ENCODE measurements around the gene RETREG2. TPM values are rescaled to one million over a fixed set of nuclear protein-coding genes. Genes with fewer than 3 reads are reported as not detected.

Gene RETREG2
- total and polyA plus RNA-seq, 2 of the 4 experiments (the other 2 are of a cell fraction): 45.2 to 51.1 TPM

GRCh38 chr2:219225350-219225749 lies 47.3 kb downstream of the RETREG2 start:
- Histone ChIP-seq H4K8ac (ENCODE audit: low read depth in 2 of 2, low read length in 2 of 2) (no peak overlapping the region), H4K5ac (ENCODE audit: low read depth, low read length) (no peak overlapping the region), H3K4me3 (ENCODE audit: insufficient read depth, low read depth, low read length) (no peak overlapping the region), H2BK5ac (ENCODE audit: low read depth, low read length, poor library complexity, severe bottlenecking) (no peak overlapping the region), H3K27me3 (ENCODE audit: control insufficient read depth, insufficient read depth, low read length) (no peaks in the 10 kb centered on the region), H3K9ac (ENCODE audit: low read depth, low read length) (no peak overlapping the region), H4K20me1 (ENCODE audit: insufficient read depth, low read length) (no peaks in the 10 kb centered on the region; the same call in 1 of the 2 replicates), H2AK5ac (ENCODE audit: low read depth, low read length) (no peak overlapping the region), H3K4me2 (ENCODE audit: low read depth, low read length) (no peak overlapping the region), H3K9me3 (ENCODE audit: control insufficient read depth, insufficient read depth, low read length) (no peaks in the 10 kb centered on the region), H2BK20ac (ENCODE audit: low read depth, low read length) (no peak overlapping the region), H3K4ac (ENCODE audit: low read depth, low read length) (no peak overlapping the region), H3K56ac (ENCODE audit: extremely low read depth, insufficient read depth, low read length) (no peak overlapping the region), H3K36me3 (ENCODE audit: control insufficient read depth, insufficient read depth, low read length) (peaks cover 49% of the 10 kb centered on the region), H3K79me1 (ENCODE audit: low read depth in 1 of 2, low read length in 2 of 2) (peaks cover 28 to 35% of the 10 kb centered on the region in 2 experiments), H3K23ac (ENCODE audit: low read depth, low read length) (no peak overlapping the region), H4K91ac (ENCODE audit: insufficient read depth, low read depth, low read length) (no peak overlapping the region), H2BK120ac (ENCODE audit: low read depth, low read length) (no peak overlapping the region), H3K14ac (replicated peaks; ENCODE audit: low read depth, low read length) (no peak overlapping the region), H3K18ac (ENCODE audit: low read depth, low read length) (no peak overlapping the region), H2BK15ac (ENCODE audit: low read depth, low read length) (no peak overlapping the region), H3K27ac (ENCODE audit: insufficient read depth, low read length) (no peak overlapping the region), H2AFZ (replicated peaks; ENCODE audit: low read length, poor library complexity) (no peak overlapping the region), H3K4me1 (ENCODE audit: control insufficient read depth, insufficient read depth, low read length) (peaks cover 5% of the 10 kb centered on the region), H3K9me1 (ENCODE audit: insufficient read depth, low read length) (peaks cover 8% of the 10 kb centered on the region; the same call in 1 of the 2 replicates), H2AK9ac (replicated peaks; ENCODE audit: low read depth, low read length, poor library complexity) (no peak overlapping the region)
- ATAC-seq (ENCODE audit: low read depth) (no peak), DNase-seq (no peak)
- ChIA-PET POLR2A (ENCODE audit: unreplicated experiment) (no interaction called here), CTCF (no interaction called here)
- dilution Hi-C loops (cut with HindIII; ENCODE audit: low sequenced_read_pairs, unreplicated experiment) (no loop called here), in situ Hi-C loops (cut with MboI; ENCODE audit: low sequenced_read_pairs) (no loop called here), intact Hi-C loops (cut with micrococcal nuclease) (no loop called here)
- TF ChIP-seq MXI1 (IDR thresholded peaks at IDR 0.05; ENCODE audit: borderline replicate concordance, low read depth, low read length) (no peak), NFE2L2 (IDR thresholded peaks at IDR 0.05; ENCODE audit: low read depth, low read length) (no peak), RCOR1 (IDR thresholded peaks at IDR 0.05; ENCODE audit: insufficient replicate concordance, low read length) (no peak), BHLHE40 (IDR thresholded peaks at IDR 0.05; ENCODE audit: low read depth, low read length) (no peak), MAFK (IDR thresholded peaks at IDR 0.05; ENCODE audit: low read depth, low read length) (no peak), ELK1 (IDR thresholded peaks at IDR 0.05; ENCODE audit: borderline replicate concordance, low read depth, low read length) (no peak), CEBPB (IDR thresholded peaks at IDR 0.05; ENCODE audit: low read depth, low read length) (no peak), CHD1 (IDR thresholded peaks at IDR 0.05; ENCODE audit: low read depth, low read length) (no peak), MAZ (IDR thresholded peaks at IDR 0.05; ENCODE audit: borderline replicate concordance, low read depth, low read length) (no peak), RAD21 (IDR thresholded peaks at IDR 0.05; ENCODE audit: low read length) (no peak), RFX5 (IDR thresholded peaks at IDR 0.05; ENCODE audit: low read depth, low read length) (no peak), SMC3 (IDR thresholded peaks at IDR 0.05; ENCODE audit: low read depth, low read length) (no peak), USF2 (IDR thresholded peaks at IDR 0.05; ENCODE audit: low read depth, low read length) (no peak), POLR2A (IDR thresholded peaks at IDR 0.05; ENCODE audit: low read depth, low read length) (no peak), FOS (IDR thresholded peaks at IDR 0.05; ENCODE audit: low read depth, low read length) (no peak)
- TF ChIP-seq, protein P1, sequence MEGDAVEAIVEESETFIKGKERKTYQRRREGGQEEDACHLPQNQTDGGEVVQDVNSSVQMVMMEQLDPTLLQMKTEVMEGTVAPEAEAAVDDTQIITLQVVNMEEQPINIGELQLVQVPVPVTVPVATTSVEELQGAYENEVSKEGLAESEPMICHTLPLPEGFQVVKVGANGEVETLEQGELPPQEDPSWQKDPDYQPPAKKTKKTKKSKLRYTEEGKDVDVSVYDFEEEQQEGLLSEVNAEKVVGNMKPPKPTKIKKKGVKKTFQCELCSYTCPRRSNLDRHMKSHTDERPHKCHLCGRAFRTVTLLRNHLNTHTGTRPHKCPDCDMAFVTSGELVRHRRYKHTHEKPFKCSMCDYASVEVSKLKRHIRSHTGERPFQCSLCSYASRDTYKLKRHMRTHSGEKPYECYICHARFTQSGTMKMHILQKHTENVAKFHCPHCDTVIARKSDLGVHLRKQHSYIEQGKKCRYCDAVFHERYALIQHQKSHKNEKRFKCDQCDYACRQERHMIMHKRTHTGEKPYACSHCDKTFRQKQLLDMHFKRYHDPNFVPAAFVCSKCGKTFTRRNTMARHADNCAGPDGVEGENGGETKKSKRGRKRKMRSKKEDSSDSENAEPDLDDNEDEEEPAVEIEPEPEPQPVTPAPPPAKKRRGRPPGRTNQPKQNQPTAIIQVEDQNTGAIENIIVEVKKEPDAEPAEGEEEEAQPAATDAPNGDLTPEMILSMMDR (conservative IDR thresholded peaks at IDR 0.05; ENCODE audit: low read depth, low read length): no peak
- no TSS peak for BruUV-seq (replicated peaks)
- 95% methylated on average over 3 of the region's 3 CpGs; no CpG with 5 or more reads in 1 of the 2 experiments for WGBS, 2 experiments (ENCODE audit: extremely low coverage in 2 of 2, insufficient read length in 1 of 2)

Data from IMR-90 (cell line).